ENCODE measurements around the gene RNF31. TPM values are rescaled to one million over a fixed set of nuclear protein-coding genes. Genes with fewer than 3 reads are reported as not detected.

Gene RNF31
- total and polyA plus RNA-seq, 7 donors: 43.3 to 81.5 (median 55.7) TPM

DNA sequence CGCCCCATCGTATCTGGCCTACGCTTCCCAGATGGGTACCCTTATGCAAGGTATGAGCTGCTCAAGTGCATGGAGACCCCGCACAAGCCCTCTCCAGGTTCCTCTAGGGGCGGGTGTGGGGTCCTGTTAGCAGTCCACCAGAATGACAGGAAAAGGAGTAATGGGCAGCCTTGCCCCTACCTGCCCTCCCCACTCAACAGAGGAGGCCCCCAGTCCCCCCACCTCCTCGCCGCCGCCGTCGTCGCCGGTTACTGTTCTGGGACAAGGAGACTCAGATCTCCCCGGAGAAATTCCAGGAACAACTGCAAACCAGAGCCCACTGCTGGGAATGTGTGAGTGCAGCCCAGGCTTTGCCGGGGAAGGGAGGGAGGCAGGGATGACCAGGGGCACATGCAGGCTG lies 30.6 kb downstream of the RNF31 start:
- 84 to 89% (median 84%) methylated on average over 14 of the region's 14 CpGs for WGBS, 3 donors
- intact Hi-C loops (cut with DNase I): no loop called here
- H3K4me3 ChIP-seq: no peak overlapping the region

DNA sequence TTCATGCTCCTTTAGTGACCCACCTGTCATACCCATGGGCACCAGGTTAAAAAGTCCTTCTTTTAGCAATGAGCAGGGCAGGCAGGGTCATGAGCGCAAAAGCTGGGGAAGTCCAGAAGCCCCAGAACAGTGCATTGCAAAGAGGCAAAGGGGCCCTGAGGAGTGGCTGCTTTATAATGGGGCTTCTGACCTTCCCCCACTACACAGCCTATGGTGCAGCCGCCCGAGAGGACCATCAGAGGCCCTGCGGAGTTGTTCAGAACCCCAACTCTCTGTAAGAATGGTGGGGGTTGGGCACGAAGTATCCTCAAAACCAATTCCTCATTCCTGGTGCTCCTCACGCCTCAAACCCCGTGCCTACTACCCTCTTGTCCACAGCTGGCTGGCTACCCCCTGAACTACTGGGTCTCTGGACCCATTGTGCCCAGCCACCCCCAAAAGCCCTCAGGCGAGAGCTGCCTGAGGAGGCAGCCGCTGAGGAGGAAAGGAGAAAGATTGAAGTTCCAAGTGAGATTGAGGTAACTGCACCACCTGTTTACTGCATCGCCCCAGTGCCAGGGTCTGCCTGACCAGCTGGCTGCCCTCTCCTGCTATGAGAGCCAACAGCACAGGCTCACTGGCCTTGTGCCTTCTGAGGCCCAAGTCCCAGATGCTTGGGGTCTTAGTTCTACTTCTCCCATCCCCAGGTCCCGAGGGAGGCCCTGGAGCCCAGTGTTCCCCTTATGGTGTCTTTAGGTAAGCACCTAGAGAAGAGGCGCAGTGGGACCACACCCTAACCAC lies 31.3 kb downstream of the RNF31 start:
- Histone ChIP-seq H3K9me3 (no peaks in the 10 kb centered on the region), H3K27me3 (ENCODE audit: insufficient read depth in 3 of 3, low read length in 2 of 3) (no peaks in the 10 kb centered on the region), H3K36me3 (ENCODE audit: insufficient read depth in 1 of 2, low read depth in 1 of 2) (peaks cover 0 to 72% of the 10 kb centered on the region in 2 donors), H3K4me3 (no peak overlapping the region), H3K4me1 (peaks cover 20% of the 10 kb centered on the region), H3K27ac (no peak overlapping the region)
- ATAC-seq: no peak
- TF ChIP-seq, protein P1, sequence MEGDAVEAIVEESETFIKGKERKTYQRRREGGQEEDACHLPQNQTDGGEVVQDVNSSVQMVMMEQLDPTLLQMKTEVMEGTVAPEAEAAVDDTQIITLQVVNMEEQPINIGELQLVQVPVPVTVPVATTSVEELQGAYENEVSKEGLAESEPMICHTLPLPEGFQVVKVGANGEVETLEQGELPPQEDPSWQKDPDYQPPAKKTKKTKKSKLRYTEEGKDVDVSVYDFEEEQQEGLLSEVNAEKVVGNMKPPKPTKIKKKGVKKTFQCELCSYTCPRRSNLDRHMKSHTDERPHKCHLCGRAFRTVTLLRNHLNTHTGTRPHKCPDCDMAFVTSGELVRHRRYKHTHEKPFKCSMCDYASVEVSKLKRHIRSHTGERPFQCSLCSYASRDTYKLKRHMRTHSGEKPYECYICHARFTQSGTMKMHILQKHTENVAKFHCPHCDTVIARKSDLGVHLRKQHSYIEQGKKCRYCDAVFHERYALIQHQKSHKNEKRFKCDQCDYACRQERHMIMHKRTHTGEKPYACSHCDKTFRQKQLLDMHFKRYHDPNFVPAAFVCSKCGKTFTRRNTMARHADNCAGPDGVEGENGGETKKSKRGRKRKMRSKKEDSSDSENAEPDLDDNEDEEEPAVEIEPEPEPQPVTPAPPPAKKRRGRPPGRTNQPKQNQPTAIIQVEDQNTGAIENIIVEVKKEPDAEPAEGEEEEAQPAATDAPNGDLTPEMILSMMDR (IDR thresholded peaks at IDR 0.05): no peak
- WGBS, 3 donors: 71 to 80% (median 75%) methylated on average over 12 of the region's 12 CpGs
- intact Hi-C loops (cut with DNase I): no loop called here
- peak in 1 of 2 donors; percentile 35 for DNase-seq

More for the DNA sequence above, 30.6 kb downstream of the RNF31 start:
- TF ChIP-seq, protein P1 (IDR thresholded peaks at IDR 0.05): no peak
- Histone ChIP-seq H3K27me3 (ENCODE audit: insufficient read depth in 3 of 3, low read length in 2 of 3) (peaks cover 0 to under 1% (median 0%) of the 10 kb centered on the region in 3 donors), H3K36me3 (ENCODE audit: insufficient read depth in 1 of 2, low read depth in 1 of 2) (peaks cover 0 to 65% of the 10 kb centered on the region in 2 donors), H3K9me3 (no peaks in the 10 kb centered on the region), H3K27ac (no peak overlapping the region), H3K4me1 (peaks cover 20% of the 10 kb centered on the region)
- ATAC-seq: no peak
- DNase-seq: peak in 1 of 2 donors; percentile 36

DNA sequence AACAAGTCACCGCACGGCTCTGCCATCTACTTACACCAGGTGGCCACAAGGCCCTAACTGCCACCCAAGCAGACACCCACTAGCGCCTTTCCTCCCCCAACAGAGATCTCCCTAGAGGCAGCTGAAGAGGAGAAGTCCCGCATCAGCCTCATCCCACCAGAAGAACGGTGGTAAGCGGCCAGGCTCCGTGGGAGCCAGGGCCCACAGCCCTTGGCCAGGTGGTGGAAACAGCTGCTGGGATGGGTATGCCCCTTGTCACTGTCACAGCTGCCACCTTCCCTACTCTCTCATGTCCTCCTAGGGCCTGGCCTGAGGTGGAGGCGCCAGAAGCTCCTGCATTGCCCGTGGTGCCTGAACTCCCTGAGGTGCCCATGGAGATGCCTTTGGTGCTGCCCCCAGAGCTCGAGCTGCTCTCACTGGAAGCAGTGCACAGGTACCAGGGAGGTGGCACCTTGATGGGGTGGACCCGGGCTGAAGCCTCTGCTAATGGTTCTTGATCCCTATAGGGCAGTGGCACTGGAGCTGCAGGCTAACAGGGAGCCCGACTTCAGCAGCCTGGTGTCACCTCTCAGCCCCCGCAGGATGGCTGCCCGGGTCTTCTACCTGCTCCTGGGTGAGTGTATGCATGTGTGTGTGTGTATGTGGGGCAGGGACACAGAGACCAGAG lies 32.1 kb downstream of the RNF31 start:
- H3K27ac ChIP-seq: peak overlapping the region; percentile 79
- TF ChIP-seq, protein P1 (IDR thresholded peaks at IDR 0.05): no peak
- H3K9me3 ChIP-seq: no peaks in the 10 kb centered on the region
- H3K4me3 ChIP-seq: no peak overlapping the region
- H3K4me1 ChIP-seq: peaks cover 20% of the 10 kb centered on the region
- intact Hi-C loops (cut with DNase I): no loop called here
- peak in 1 of 2 donors; percentile 41 for DNase-seq
- no peaks in the 10 kb centered on the region for H3K27me3 ChIP-seq (ENCODE audit: insufficient read depth in 3 of 3, low read length in 2 of 3)
- peaks cover 0 to 80% of the 10 kb centered on the region in 2 donors for H3K36me3 ChIP-seq (ENCODE audit: insufficient read depth in 1 of 2, low read depth in 1 of 2)
- 71 to 82% (median 77%) methylated on average over 14 of the region's 14 CpGs for WGBS, 3 donors
- peak in 3 of 4 donors; percentile 12 to 59 (median 27) for ATAC-seq

DNA sequence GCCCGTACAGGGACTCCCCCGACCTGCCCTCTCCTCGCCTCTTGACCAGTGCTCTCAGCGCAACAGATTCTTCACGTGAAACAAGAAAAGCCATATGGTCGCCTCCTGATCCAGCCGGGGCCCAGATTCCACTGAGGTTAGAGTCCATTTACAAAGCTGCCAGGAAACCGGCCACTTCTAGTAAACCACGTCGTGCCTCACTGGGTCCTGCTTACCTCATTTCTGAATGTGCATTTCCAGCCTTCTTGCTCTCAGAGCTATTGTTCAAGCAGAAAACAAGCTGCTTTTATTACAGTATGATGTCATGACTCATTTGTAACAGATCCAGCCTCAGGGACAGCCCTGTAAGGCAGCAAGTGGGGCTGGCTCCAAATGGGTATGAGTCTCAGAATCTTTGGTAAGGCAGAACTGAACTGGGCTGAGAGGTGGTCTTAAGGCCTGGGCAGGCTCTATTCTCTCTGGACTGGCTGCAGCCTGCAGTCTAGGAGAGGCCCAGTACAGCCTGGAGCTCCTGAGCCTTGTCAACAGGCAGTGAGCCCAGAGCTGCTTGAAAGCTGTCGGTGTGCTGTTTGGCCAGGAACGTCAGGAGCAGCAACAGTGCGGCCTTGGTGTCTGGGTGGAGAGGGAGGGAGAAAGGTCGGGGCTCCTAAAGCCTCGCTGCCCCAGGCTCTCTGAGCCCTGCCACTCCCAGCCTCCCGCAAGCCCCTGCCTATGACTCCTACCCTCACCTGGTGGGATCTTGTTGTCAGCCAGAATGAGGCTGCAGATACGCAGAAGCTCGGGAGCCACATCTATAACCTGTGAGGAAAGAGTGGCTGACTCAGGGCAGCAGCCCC lies 32.9 kb downstream of the RNF31 start:
- Histone ChIP-seq H3K27me3 (ENCODE audit: insufficient read depth in 3 of 3, low read length in 2 of 3) (no peaks in the 10 kb centered on the region), H3K9me3 (no peaks in the 10 kb centered on the region), H3K4me1 (peaks cover 20% of the 10 kb centered on the region), H3K4me3 (no peak overlapping the region), H3K36me3 (ENCODE audit: insufficient read depth in 1 of 2, low read depth in 1 of 2) (peaks cover under 1 to 88% of the 10 kb centered on the region in 2 donors), H3K27ac (peak overlapping the region; percentile 79)
- 46 to 71% (median 61%) methylated on average over 18 of the region's 18 CpGs for WGBS, 3 donors
- TF ChIP-seq, protein P1 (IDR thresholded peaks at IDR 0.05): no peak
- peak in 1 of 2 donors; percentile 43 for DNase-seq
- intact Hi-C loops (cut with DNase I): no loop called here
- ATAC-seq: peak; percentile 65 to 76 (median 70)
